Lower lobe of right lung (tissue), 2 donors: ENCODE results near the gene MET. TPM values are rescaled to one million over a fixed set of nuclear protein-coding genes. Genes with fewer than 3 reads are reported as not detected.
"Not testable (repeated sequence)": the region's sequence is repeated elsewhere in the genome, so short reads cannot be mapped to it uniquely, and the experiment has no call there.

Source experiments
- ATAC-seq, 2 donors: fragments of 200-7000 bp; cut with Tn5 transposase; one replicate each; pipeline ENCODE4 v1.9.1; 2020 to 2022; ENCODE audit warnings: mild to moderate bottlenecking in 2 of 2, moderate library complexity in 2 of 2
- DNase-seq: peaks from one replicate; pipeline ENCODE4 v3.0.0-alpha.2; 2020
- H3K27ac ChIP-seq: fragments of 200-600 bp; one replicate; pipeline ENCODE4 v1.8.0; 2022
- H3K27me3 ChIP-seq: fragments of 200-600 bp; one replicate; pipeline ENCODE4 v1.8.0; 2022; ENCODE audit warnings: low read depth
- H3K36me3 ChIP-seq: fragments of 200-600 bp; one replicate; pipeline ENCODE4 v1.8.0; 2022; ENCODE audit warnings: mild to moderate bottlenecking
- H3K4me1 ChIP-seq: fragments of 200-600 bp; one replicate; pipeline ENCODE4 v1.8.0; 2022
- H3K4me3 ChIP-seq: fragments of 200-600 bp; one replicate; pipeline ENCODE4 v1.8.0; 2022; ENCODE audit warnings: mild to moderate bottlenecking
- H3K9me3 ChIP-seq: fragments of 200-600 bp; one replicate; pipeline ENCODE4 v1.8.0; 2022
- intact Hi-C: fragments of 100-400 bp; cut with DNase I; formaldehyde crosslinking; loops from one replicate; pipeline ENCODE4 v1.11.0; 2022
- total RNA-seq: library from RNA; stranded (reverse); fragmentation: NEBNext Ultra II Directional; extraction: Animal tissue kit (Norgen Biotek cat#: 25700); gene quantifications from one replicate; pipeline ENCODE4 v1.2.1, GENCODE V29; 2021
- TF ChIP-seq, protein P1 (sequence below): fragments of 200-600 bp; IDR thresholded peaks from one replicate; pipeline ENCODE4 v1.8.0; 2022; ENCODE audit warnings: antibody characterized with exemption, mild to moderate bottlenecking
- donor health status: DM: no; HTN: yes; CAD: no; lungs with severe emphysema.

Gene MET
- total RNA-seq, 1 donor from 2014 or later, result 74.3 TPM

DNA sequence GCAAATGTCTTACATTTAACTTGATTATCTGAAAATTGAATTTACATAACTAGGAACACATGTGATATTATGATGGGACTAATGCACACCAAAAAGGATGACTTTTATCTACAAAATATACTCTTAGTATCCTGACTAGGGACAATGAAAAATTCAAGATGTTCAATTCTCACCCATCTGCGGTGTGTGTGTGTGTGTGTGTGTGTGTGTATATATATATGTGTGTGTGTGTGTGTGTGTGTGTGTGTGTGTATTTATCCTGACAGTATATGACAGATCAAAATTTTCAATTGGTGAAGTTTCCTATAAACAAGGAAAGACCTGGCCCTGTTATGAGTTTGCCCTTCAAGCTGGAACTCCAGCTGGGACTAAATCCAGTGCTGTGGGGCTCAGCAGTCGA is 40.3 kb upstream of the MET start:
- Histone ChIP-seq H3K36me3 (no peaks in the 10 kb centered on the region), H3K27me3 (no peaks in the 10 kb centered on the region), H3K9me3 (no peaks in the 10 kb centered on the region), H3K27ac (no peak overlapping the region), H3K4me3 (no peak overlapping the region), H3K4me1 (no peaks in the 10 kb centered on the region)
- intact Hi-C loops, result no loop called here
- DNase-seq (no peak), ATAC-seq (no peak)
- TF ChIP-seq, protein P1, sequence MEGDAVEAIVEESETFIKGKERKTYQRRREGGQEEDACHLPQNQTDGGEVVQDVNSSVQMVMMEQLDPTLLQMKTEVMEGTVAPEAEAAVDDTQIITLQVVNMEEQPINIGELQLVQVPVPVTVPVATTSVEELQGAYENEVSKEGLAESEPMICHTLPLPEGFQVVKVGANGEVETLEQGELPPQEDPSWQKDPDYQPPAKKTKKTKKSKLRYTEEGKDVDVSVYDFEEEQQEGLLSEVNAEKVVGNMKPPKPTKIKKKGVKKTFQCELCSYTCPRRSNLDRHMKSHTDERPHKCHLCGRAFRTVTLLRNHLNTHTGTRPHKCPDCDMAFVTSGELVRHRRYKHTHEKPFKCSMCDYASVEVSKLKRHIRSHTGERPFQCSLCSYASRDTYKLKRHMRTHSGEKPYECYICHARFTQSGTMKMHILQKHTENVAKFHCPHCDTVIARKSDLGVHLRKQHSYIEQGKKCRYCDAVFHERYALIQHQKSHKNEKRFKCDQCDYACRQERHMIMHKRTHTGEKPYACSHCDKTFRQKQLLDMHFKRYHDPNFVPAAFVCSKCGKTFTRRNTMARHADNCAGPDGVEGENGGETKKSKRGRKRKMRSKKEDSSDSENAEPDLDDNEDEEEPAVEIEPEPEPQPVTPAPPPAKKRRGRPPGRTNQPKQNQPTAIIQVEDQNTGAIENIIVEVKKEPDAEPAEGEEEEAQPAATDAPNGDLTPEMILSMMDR, result no peak

DNA sequence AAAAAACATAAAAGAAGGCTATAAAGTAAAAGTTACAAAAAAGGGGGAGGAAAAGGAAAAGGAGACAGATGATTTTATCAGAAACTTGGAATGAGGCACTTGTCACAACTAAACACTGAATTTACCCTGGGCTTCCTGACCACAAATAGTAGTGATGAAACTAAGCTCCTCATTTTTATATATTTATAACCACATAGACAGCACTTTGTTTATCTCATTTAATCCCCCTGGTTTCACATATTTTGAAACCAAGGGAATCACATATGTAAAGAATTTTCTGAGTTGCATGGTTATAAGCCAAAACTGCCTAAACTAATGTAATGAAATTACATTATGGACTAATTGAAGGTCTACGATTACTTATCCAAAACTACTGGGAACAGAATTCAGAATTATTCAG is 39.6 kb upstream of the MET start:
- TF ChIP-seq, protein P1, result no peak
- Histone ChIP-seq H3K4me3 (no peak overlapping the region), H3K27me3 (no peaks in the 10 kb centered on the region), H3K4me1 (no peaks in the 10 kb centered on the region), H3K36me3 (no peaks in the 10 kb centered on the region), H3K27ac (no peak overlapping the region), H3K9me3 (no peaks in the 10 kb centered on the region)
- intact Hi-C loops, result no loop called here
- no peak for DNase-seq
- no peak for ATAC-seq

DNA sequence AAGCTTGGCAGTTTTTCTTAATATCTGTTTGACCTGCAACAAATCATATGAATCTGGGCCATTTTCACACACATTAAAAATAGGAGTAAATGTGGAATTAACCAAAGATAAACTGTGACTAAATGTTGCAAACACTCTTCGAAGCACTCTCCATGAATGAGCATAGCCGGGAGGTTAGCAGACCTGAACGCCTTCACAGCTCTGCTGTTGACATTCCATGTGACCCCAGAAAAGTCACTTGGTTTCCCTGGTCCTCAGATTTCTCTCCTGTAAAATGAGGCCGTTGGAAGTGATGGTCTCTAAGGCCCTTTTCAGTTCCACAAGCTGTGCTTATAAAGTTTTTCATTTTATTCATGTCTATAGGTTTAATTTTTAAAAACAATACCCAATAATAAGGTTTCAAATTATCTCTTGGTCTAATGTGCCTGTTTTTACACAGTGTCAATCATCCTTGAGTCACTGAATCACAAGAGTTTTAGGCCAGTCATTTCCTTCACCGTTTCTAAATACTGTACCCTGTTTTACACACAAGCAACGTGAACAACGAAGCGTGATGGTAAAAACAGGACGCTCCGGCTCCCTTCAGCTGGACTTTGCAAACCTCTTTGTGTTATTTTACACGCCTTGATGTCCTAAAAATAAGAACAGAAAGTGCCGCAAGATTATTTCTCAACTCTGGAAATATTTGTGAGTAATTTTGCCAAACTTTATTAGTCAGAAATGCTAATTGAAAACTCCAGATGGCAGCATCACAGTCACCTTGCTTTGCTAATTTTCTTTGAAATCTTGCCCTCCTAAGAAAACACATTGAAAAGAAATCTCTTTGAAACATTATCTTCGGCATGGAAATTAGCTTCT is 38.6 kb upstream of the MET start:
- no peak overlapping the region for H3K4me3 ChIP-seq
- no peak for DNase-seq

DNA sequence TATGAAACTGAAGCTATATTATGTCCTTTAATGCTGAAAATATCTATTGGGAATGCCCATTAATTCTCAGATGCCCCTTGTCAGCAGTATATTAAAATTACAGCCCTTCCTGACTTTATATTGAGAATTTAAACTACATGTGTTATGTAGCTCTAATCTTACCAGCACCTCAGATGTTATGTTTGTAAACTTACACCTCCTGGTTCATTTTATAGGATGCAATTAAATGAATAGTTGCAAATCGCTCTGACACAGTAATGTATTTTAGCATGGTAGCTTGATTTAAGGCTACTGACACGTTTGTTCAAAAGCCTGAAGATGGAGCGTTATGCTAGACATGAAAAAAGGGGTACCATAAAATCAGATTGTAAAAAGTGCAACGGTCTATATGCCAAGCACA is 35.0 kb upstream of the MET start:
- DNase-seq, result no peak
- TF ChIP-seq, protein P1, result no peak
- no peak overlapping the region for H3K4me3 ChIP-seq
- no peak for ATAC-seq
- H3K27me3 ChIP-seq, result no peaks in the 10 kb centered on the region
- no peaks in the 10 kb centered on the region for H3K9me3 ChIP-seq
- intact Hi-C loops, result no loop called here
- no peaks in the 10 kb centered on the region for H3K4me1 ChIP-seq
- H3K36me3 ChIP-seq, result no peaks in the 10 kb centered on the region
- no peak overlapping the region for H3K27ac ChIP-seq

More for the DNA sequence above, 38.6 kb upstream of the MET start:
- Histone ChIP-seq H3K27me3 (no peaks in the 10 kb centered on the region), H3K36me3 (no peaks in the 10 kb centered on the region), H3K9me3 (no peaks in the 10 kb centered on the region), H3K27ac (no peak overlapping the region), H3K4me1 (no peaks in the 10 kb centered on the region)
- intact Hi-C loops, result no loop called here
- peak; percentile 56 to 70 for ATAC-seq
- TF ChIP-seq, protein P1, result no peak

DNA sequence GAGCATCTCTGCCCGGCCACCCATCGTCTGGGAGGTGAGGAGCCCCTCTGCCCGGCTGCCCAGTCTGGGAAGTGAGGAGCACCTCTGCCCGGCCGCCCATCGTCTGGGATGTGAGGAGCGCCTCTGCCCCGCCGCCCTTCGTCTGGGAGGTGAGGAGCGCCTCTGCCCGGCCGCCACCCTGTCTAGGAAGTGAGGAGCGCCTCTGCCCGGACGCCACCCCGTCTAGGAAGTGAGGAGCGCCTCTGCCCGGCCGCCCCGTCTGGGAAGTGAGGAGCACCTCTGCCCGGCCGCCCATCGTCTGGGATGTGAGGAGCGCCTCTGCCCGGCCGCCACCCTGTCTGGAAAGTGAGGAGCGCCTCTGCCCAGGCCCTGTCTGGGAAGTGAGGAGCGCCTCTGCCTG is 33.4 kb upstream of the MET start:
- H3K27me3 ChIP-seq, H3K27ac ChIP-seq, H3K36me3 ChIP-seq, DNase-seq, H3K4me3 ChIP-seq, intact Hi-C loops, H3K4me1 ChIP-seq, ATAC-seq, H3K9me3 ChIP-seq: not testable (repeated sequence)

DNA sequence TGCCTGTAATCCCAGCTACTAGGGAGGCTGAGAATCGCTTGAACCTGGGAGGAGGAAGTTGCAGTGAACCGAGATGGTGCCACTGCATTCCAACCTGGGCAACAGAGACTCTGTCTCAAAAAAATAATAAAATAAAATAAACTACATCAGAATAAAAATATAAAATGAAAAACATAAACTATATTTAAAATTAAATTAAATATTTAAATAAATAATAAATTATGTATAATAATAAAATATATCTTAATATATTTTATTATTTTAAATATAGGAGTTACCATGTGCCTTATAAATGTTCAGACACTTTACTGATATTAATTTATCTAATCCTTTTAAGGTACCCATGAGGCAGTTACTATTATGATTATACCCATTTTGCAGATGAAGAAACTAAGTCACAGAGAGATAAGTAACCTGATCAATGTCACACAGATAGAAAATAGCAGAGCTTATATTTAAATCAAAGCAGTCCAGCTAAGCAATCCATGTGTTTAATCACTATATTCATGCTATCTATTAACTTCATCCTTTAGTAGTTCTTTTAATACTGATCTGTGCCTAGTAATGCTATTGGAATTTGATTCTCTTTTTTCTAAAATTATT is 30.3 kb upstream of the MET start:
- H3K27me3 ChIP-seq, result no peaks in the 10 kb centered on the region
- ATAC-seq (no peak), DNase-seq (no peak)
- H3K4me1 ChIP-seq, result no peaks in the 10 kb centered on the region
- no peaks in the 10 kb centered on the region for H3K36me3 ChIP-seq
- no peak overlapping the region for H3K27ac ChIP-seq
- TF ChIP-seq, protein P1, result no peak
- H3K9me3 ChIP-seq, result no peaks in the 10 kb centered on the region
- no peak overlapping the region for H3K4me3 ChIP-seq
- intact Hi-C loops, result no loop called here

DNA sequence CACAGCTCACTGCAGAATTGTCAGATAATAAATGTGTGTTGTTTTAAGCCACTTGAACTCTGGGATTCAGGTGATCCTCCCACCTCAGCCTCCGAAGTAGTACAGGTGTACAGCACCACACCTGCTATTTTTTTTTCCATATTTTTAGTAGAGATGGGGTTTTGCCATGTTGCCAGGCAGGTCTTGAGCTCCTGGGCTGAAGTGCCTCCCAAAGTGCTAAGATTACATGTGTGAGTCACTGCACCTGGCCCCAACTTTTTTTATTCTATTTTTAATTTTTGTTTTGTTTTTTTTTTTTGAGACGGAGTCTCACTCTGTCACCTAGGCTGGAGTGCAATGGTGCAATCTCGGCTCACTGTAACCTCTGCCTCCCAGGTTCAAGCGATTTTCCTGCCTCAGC is 28.8 kb upstream of the MET start:
- H3K4me1 ChIP-seq, intact Hi-C loops: not testable (repeated sequence)

More for the DNA sequence above, 28.8 kb upstream of the MET start:
- not testable (repeated sequence) for ATAC-seq, H3K27ac ChIP-seq, DNase-seq, H3K36me3 ChIP-seq, H3K4me3 ChIP-seq, H3K9me3 ChIP-seq, H3K27me3 ChIP-seq
